Body of pancreas (tissue), 4 donors: ENCODE data around the gene TMEM151B. TPM values are rescaled to one million over a fixed set of nuclear protein-coding genes. Genes with fewer than 3 reads are reported as not detected.
A peak's percentile ranks its signal among the peaks of the same experiment; 100 is the strongest.

Experiments used
- ATAC-seq: fragments of 150-250 bp; one replicate; pipeline ENCODE4 v1.9.1; 2016
- DNase-seq, 4 donors: peaks; one replicate each; pipeline ENCODE4 v3.0.0-alpha.2; 2019
- H3K27ac ChIP-seq, 4 donors: fragments of 200-600 bp; sonication (generic); 1 replicate in 3 of 4; 2 replicates in 1 of 4; pipeline versions ENCODE4 v1.5.1 to v1.6.1; 2016 to 2019; ENCODE audit warnings: mild to moderate bottlenecking in 1 of 4, mixed read lengths in 1 of 4, moderate library complexity in 1 of 4
- H3K27me3 ChIP-seq, 2 donors: fragments of 200-600 bp; sonication (generic); one replicate each; pipeline ENCODE4 v1.6.0; 2016; ENCODE audit warnings: mild to moderate bottlenecking in 1 of 2
- H3K36me3 ChIP-seq, 2 donors: fragments of 200-600 bp; sonication (generic); replicated peaks in 1 of 2; 2 replicates each; pipeline ENCODE4 v1.5.1; 2016; ENCODE audit warnings: low read depth in 2 of 2; ENCODE audit not compliant: insufficient read depth in 1 of 2
- H3K4me1 ChIP-seq: fragments of 200-600 bp; sonication (generic); one replicate; pipeline ENCODE4 v1.6.0; 2016
- H3K4me3 ChIP-seq, 2 donors: fragments of 200-600 bp; sonication (generic); 1 replicate in 1 of 2; 2 replicates in 1 of 2; pipeline ENCODE4 v1.5.1; 2016 to 2019
- H3K9me3 ChIP-seq, 3 donors: fragments of 200-600 bp; sonication (generic); 1 replicate in 2 of 3; 2 replicates in 1 of 3; pipeline ENCODE4 v1.5.1; 2016
- CTCF ChIP-seq, 7 experiments: fragments of 450-650 bp in 4 of 7; fragments of 200-600 bp in 3 of 7; sonication (generic) in 3 of 7; IDR thresholded peaks; one replicate each; pipeline ENCODE4 v1.5.1; 2016 to 2019; ENCODE audit warnings: antibody characterized with exemption in 7 of 7
- POLR2A ChIP-seq, 3 donors: fragments of 450-650 bp; IDR thresholded peaks; one replicate each; pipeline ENCODE4 v1.6.1; 2016; ENCODE audit warnings: antibody characterized with exemption in 3 of 3, mild to moderate bottlenecking in 2 of 3
- WGBS, 2 donors: methylation state at CpG; one replicate each; pipeline ENCODE4 v1.1.5; 2017; 5-methylcytosine and 5-hydroxymethylcytosine counted together
- intact Hi-C: fragments of 100-400 bp; cut with DNase I; formaldehyde crosslinking; loops from one replicate; pipeline ENCODE4 v1.15.1; 2023
- total RNA-seq, 2 donors: library from RNA; depleted of rRNA; stranded (reverse); fragments of >200 nt; gene quantifications; one replicate each; pipeline ENCODE4 v1.1.0, GENCODE V29; 2016

Gene TMEM151B
- total RNA-seq, 2 donors from 2014 or later = under 0.01 to 0.66 TPM

- Histone ChIP-seq H3K4me3 (no peak overlapping the region), H3K36me3 (no peaks in the 10 kb centered on the region), H3K27me3 (no peaks in the 10 kb centered on the region), H3K4me1 (peaks cover 18% of the 10 kb centered on the region), H3K27ac (no peak overlapping the region), H3K9me3 (no peaks in the 10 kb centered on the region)
- DNase-seq (no peak), ATAC-seq (no peak)
- TF ChIP-seq CTCF (IDR thresholded peaks at IDR 0.05) (no peak), POLR2A (IDR thresholded peaks at IDR 0.05) (no peak)
- intact Hi-C loops = no loop called here
- WGBS, 2 donors = 89 to 96% methylated on average over 4 to 7 of the region's 7 CpGs
Measured at GRCh38 chr6:44243345-44243744, 26.9 kb upstream of the TMEM151B start.

GRCh38 chr6:44245391-44245911 is 24.8 kb upstream of the TMEM151B start:
- ATAC-seq = no peak
- peaks cover 9 to 13% of the 10 kb centered on the region in 2 donors for H3K36me3 ChIP-seq
- H3K4me3 ChIP-seq = peak overlapping the region in 1 of 2 donors; percentile 38
- no peak for DNase-seq
- no peaks in the 10 kb centered on the region for H3K27me3 ChIP-seq
- H3K9me3 ChIP-seq = no peaks in the 10 kb centered on the region
- H3K4me1 ChIP-seq = peaks cover 35% of the 10 kb centered on the region
- H3K27ac ChIP-seq = peak overlapping the region; percentile 98 to 99 (median 99)
- WGBS, 2 donors = 59 to 64% methylated on average over 12 of the region's 12 CpGs
- intact Hi-C loops = no loop called here
- TF ChIP-seq POLR2A (IDR thresholded peaks at IDR 0.05) (no peak), CTCF (IDR thresholded peaks at IDR 0.05) (no peak)

- Histone ChIP-seq H3K27me3 (no peaks in the 10 kb centered on the region), H3K4me3 (peak overlapping the region; percentile 65 to 91), H3K36me3 (peaks cover 16 to 19% of the 10 kb centered on the region in 2 donors), H3K9me3 (no peaks in the 10 kb centered on the region), H3K27ac (peak overlapping the region; percentile 98 to 99 (median 99)), H3K4me1 (peaks cover 42% of the 10 kb centered on the region)
- TF ChIP-seq POLR2A (IDR thresholded peaks at IDR 0.05) (peak in 2 of 3 donors; percentile 12 to 42), CTCF (IDR thresholded peaks at IDR 0.05) (peak in 3 of 7 experiments; percentile 22 to 44 (median 23))
- WGBS, 2 donors = 0 to 1% methylated on average over 17 to 62 of the region's 62 CpGs
- intact Hi-C loops = no loop called here
- peak; percentile 90 to 93 (median 90) for DNase-seq
- peak; percentile 70 for ATAC-seq
Measured at GRCh38 chr6:44245912-44246662, 24.2 kb upstream of the TMEM151B start.

- H3K9me3 ChIP-seq = no peaks in the 10 kb centered on the region
- intact Hi-C loops = no loop called here
- WGBS, 2 donors = 0% methylated on average over 15 to 34 of the region's 34 CpGs
- no peaks in the 10 kb centered on the region for H3K27me3 ChIP-seq
- TF ChIP-seq CTCF (IDR thresholded peaks at IDR 0.05) = peak in 1 of 7 experiments; percentile 18
- TF ChIP-seq POLR2A (IDR thresholded peaks at IDR 0.05) = peak; percentile 98 to 100 (median 100)
- H3K4me3 ChIP-seq = peak within 1 kb of the TSS; percentile 91 to 100
- peaks cover 22 to 26% of the 10 kb centered on the region in 2 donors for H3K36me3 ChIP-seq
- peak; percentile 97 to 99 (median 98) for DNase-seq
- peak within 1 kb of the TSS; percentile 98 to 99 (median 99) for H3K27ac ChIP-seq
- H3K4me1 ChIP-seq = peaks cover 48% of the 10 kb centered on the region
- ATAC-seq = peak; percentile 86
Measured at GRCh38 chr6:44246663-44247337, 23.4 kb upstream of the TMEM151B start, which contains the start of gene HSP90AB1. TSS of gene HSP90AB1 (plus strand) at chr6:44247101. CDS start at chr6:44248630, 1,529 bp downstream.
